GM19099 (cell line): ENCODE measurements around the gene CDC25B.
A peak's percentile ranks its signal among the peaks of the same experiment; 100 is the strongest.

Experiments used
- POLR2A ChIP-seq: IDR thresholded peaks from 3 replicates; pipeline ENCODE4 v1.6.1; 2011; ENCODE audit warnings: low read depth; ENCODE audit not compliant: insufficient read length; ENCODE audit errors: extremely low read depth

The CDC25B gene

GRCh38 chr20:3759316-3759823 is 36.7 kb upstream of the CDC25B start:
- no peak for TF ChIP-seq POLR2A

- TF ChIP-seq POLR2A: no peak
Observed at GRCh38 chr20:3759884-3760283, 36.2 kb upstream of the CDC25B start.

GRCh38 chr20:3760655-3761348 is 35.3 kb upstream of the CDC25B start:
- TF ChIP-seq POLR2A: no peak

GRCh38 chr20:3763671-3764601 is 32.2 kb upstream of the CDC25B start:
- TF ChIP-seq POLR2A: no peak

GRCh38 chr20:3764659-3765058 is 31.5 kb upstream of the CDC25B start:
- TF ChIP-seq POLR2A: no peak

GRCh38 chr20:3765171-3765882 is 30.8 kb upstream of the CDC25B start:
- TF ChIP-seq POLR2A: no peak

GRCh38 chr20:3766422-3767109 is 29.5 kb upstream of the CDC25B start:
- TF ChIP-seq POLR2A: no peak

- no peak for TF ChIP-seq POLR2A
Observed at GRCh38 chr20:3767110-3767426, 29.0 kb upstream of the CDC25B start.

- peak; percentile 70 for TF ChIP-seq POLR2A
Observed at GRCh38 chr20:3767427-3768341, 28.4 kb upstream of the CDC25B start, which contains the start of gene ADISSP. Gene ADISSP, minus strand, starts transcription at chr20:3767753. Its CDS starts 7,653 bp downstream, at chr20:3760100.

GRCh38 chr20:3768342-3769130 is 27.6 kb upstream of the CDC25B start:
- no peak for TF ChIP-seq POLR2A

- TF ChIP-seq POLR2A: no peak
Observed at GRCh38 chr20:3771552-3772058, 24.5 kb upstream of the CDC25B start.

GRCh38 chr20:3775457-3776108 is 20.5 kb upstream of the CDC25B start:
- no peak for TF ChIP-seq POLR2A
